SK-N-SH (cell line): ENCODE measurements around the gene C1orf216. TPM values are rescaled to one million over a fixed set of nuclear protein-coding genes. Genes with fewer than 3 reads are reported as not detected.

Experiments
- CTCF ChIA-PET: fragments of 300-600, 350-600 bp; formaldehyde crosslinking; extraction: SDS; loops from one replicate; lab custom pipeline; 2021; lab: Yijun Ruan, JAX
- POLR2A ChIA-PET: fragments of 350-600 bp; sonication (Branson Sonifier 250); formaldehyde crosslinking; extraction: SDS; loops from one replicate; lab custom pipeline; 2020; ENCODE audit warnings: antibody characterized with exemption, inconsistent platforms; lab: Yijun Ruan, JAX
- DNase-seq: peaks from one replicate; pipeline ENCODE4 v3.0.0; 2012
- H2AFZ ChIP-seq: fragments of 200-600 bp; sonication (generic); 2 replicates; pipeline ENCODE4 v1.8.1; 2016; ENCODE audit warnings: antibody characterized with exemption, mild to moderate bottlenecking, low read depth
- H3F3A ChIP-seq: fragments of 200-600 bp; sonication (generic); replicated peaks from 2 replicates; pipeline ENCODE3; 2016; ENCODE audit warnings: antibody characterized with exemption, mild to moderate bottlenecking; ENCODE audit not compliant: insufficient read depth
- H3K27ac ChIP-seq, 2 experiments: fragments of 200-500 bp in 1 of 2; fragments of 200-600 bp in 1 of 2; sonication (Bioruptor generic) in 1 of 2; sonication (generic), shearing (Covaris generic) in 1 of 2; 2 replicates each; pipeline versions ENCODE4 v1.5.1 to v1.6.1; 2014 to 2016; ENCODE audit warnings: low read depth in 2 of 2, inconsistent platforms in 1 of 2, low read length in 1 of 2, mild to moderate bottlenecking in 1 of 2, mixed read lengths in 1 of 2
- H3K27me3 ChIP-seq: fragments of 200-600 bp; sonication (generic), shearing (Covaris generic); 2 replicates; pipeline ENCODE4 v1.6.1; 2016; ENCODE audit warnings: mixed run types; ENCODE audit not compliant: insufficient read depth
- H3K36me3 ChIP-seq, 2 experiments: fragments of 200-500 bp in 1 of 2; fragments of 200-600 bp in 1 of 2; sonication (Bioruptor generic) in 1 of 2; sonication (generic) in 1 of 2; replicated peaks in 1 of 2; 2 replicates each; pipeline versions ENCODE3 to v1.5.1; 2014 to 2016; ENCODE audit warnings: low read length in 1 of 2, mild to moderate bottlenecking in 1 of 2; ENCODE audit not compliant: insufficient read depth in 2 of 2, control insufficient read depth in 1 of 2
- H3K4me1 ChIP-seq, 2 experiments: fragments of 200-500 bp in 1 of 2; fragments of 200-600 bp in 1 of 2; sonication (Bioruptor generic) in 1 of 2; sonication (generic), shearing (Covaris generic) in 1 of 2; 2 replicates each; pipeline versions ENCODE4 v1.5.1 to v1.6.1; 2014 to 2016; ENCODE audit warnings: low read depth in 1 of 2, low read length in 1 of 2, mixed run types in 1 of 2; ENCODE audit not compliant: insufficient read depth in 2 of 2, control insufficient read depth in 1 of 2
- H3K4me2 ChIP-seq: fragments of 200-600 bp; sonication (generic), shearing (Covaris generic); 2 replicates; pipeline ENCODE4 v1.6.1; 2017; ENCODE audit warnings: mixed run types
- H3K4me3 ChIP-seq, 2 experiments: fragments of 200-500 bp in 1 of 2; fragments of 200-600 bp in 1 of 2; sonication (Bioruptor generic) in 1 of 2; sonication (generic), shearing (Covaris generic) in 1 of 2; 2 replicates each; pipeline versions ENCODE4 v1.5.1 to v1.8.1; 2014 to 2016; ENCODE audit warnings: low read depth in 2 of 2, inconsistent platforms in 1 of 2, low read length in 1 of 2, mild to moderate bottlenecking in 1 of 2, mixed read lengths in 1 of 2, moderate library complexity in 1 of 2
- H3K79me2 ChIP-seq: fragments of 200-600 bp; sonication (generic); 2 replicates; pipeline ENCODE4 v1.8.1; 2017; ENCODE audit warnings: mild to moderate bottlenecking; ENCODE audit not compliant: insufficient read depth
- H3K9ac ChIP-seq: fragments of 200-600 bp; sonication (generic); 2 replicates; pipeline ENCODE4 v1.6.1; 2017; ENCODE audit warnings: mixed run types
- H3K9me2 ChIP-seq: fragments of 200-600 bp; sonication (generic); 2 replicates; pipeline ENCODE4 v1.6.1; 2017; ENCODE audit warnings: mixed run types
- H3K9me3 ChIP-seq: fragments of 200-600 bp; sonication (generic); 2 replicates; pipeline ENCODE4 v1.6.1; 2017; ENCODE audit warnings: mixed run types, mild to moderate bottlenecking, moderate library complexity
- H4K20me1 ChIP-seq: fragments of 200-600 bp; sonication (generic); 2 replicates; pipeline ENCODE4 v1.6.1; 2017; ENCODE audit warnings: mild to moderate bottlenecking, mixed run types; ENCODE audit not compliant: insufficient read depth
- CHD2 ChIP-seq: fragments of 150-350 bp; IDR thresholded peaks from 2 replicates; pipeline ENCODE4 v1.6.1; 2018; ENCODE audit warnings: low read length; ENCODE audit not compliant: partially characterized antibody
- EP300 ChIP-seq, 2 experiments: IDR thresholded peaks; 2 replicates each; pipeline versions ENCODE4 v1.4.0 to v1.6.1; 2012; ENCODE audit warnings: borderline replicate concordance in 1 of 2, low read depth in 1 of 2, low read length in 1 of 2
- EZH2phosphoT487 ChIP-seq: fragments of 200-600 bp; sonication (generic); IDR thresholded peaks from 2 replicates; pipeline ENCODE4 v1.6.1; 2017; ENCODE audit warnings: low read depth, mixed run types, mild to moderate bottlenecking, antibody characterized with exemption, moderate library complexity, borderline replicate concordance
- FOXJ3 ChIP-seq: sonication (generic); formaldehyde crosslinking; IDR thresholded peaks from 2 replicates; pipeline ENCODE4 v1.5.1; 2020; ENCODE audit warnings: mild to moderate bottlenecking, missing genetic modification reagents
- GABPA ChIP-seq: IDR thresholded peaks from 2 replicates; pipeline ENCODE4 v1.4.0; 2012; ENCODE audit warnings: low read depth, mild to moderate bottlenecking
- GATA2 ChIP-seq: sonication (generic); formaldehyde crosslinking; IDR thresholded peaks from 2 replicates; pipeline ENCODE4 v1.5.0; 2020; ENCODE audit warnings: mild to moderate bottlenecking, missing genetic modification reagents
- JUND ChIP-seq: IDR thresholded peaks from 2 replicates; pipeline ENCODE4 v1.4.0; 2012
- MEF2A ChIP-seq: IDR thresholded peaks from 2 replicates; pipeline ENCODE4 v1.4.0; 2012; ENCODE audit warnings: low read depth, borderline replicate concordance
- MXI1 ChIP-seq: IDR thresholded peaks from 2 replicates; pipeline ENCODE4 v1.6.1; 2012; ENCODE audit warnings: mild to moderate bottlenecking, low read depth, low read length, improper control_type of control experiment
- NFIC ChIP-seq: IDR thresholded peaks from 2 replicates; pipeline ENCODE4 v1.4.0; 2012; ENCODE audit warnings: borderline replicate concordance
- NRF1 ChIP-seq: IDR thresholded peaks from 2 replicates; pipeline ENCODE4 v1.6.1; 2012; ENCODE audit warnings: low read depth, mild to moderate bottlenecking, low read length
- POLR2AphosphoS5 ChIP-seq: IDR thresholded peaks from 2 replicates; pipeline ENCODE4 v1.6.1; 2012; ENCODE audit warnings: low read depth, low read length
- RAD21 ChIP-seq: IDR thresholded peaks from 2 replicates; pipeline ENCODE4 v1.6.1; 2012; ENCODE audit warnings: mild to moderate bottlenecking, low read length
- RCOR1 ChIP-seq: fragments of 150-350 bp; IDR thresholded peaks from 2 replicates; pipeline ENCODE4 v1.6.1; 2017; ENCODE audit warnings: antibody characterized with exemption, low read length
- RFX5 ChIP-seq: IDR thresholded peaks from 2 replicates; pipeline ENCODE4 v1.6.1; 2012; ENCODE audit warnings: mild to moderate bottlenecking, improper control_type of control experiment, low read length
- RXRA ChIP-seq: IDR thresholded peaks from 2 replicates; pipeline ENCODE4 v1.4.0; 2012; ENCODE audit warnings: low read depth, mild to moderate bottlenecking, borderline replicate concordance
- SIN3A ChIP-seq: IDR thresholded peaks from 2 replicates; pipeline ENCODE4 v1.6.1; 2012; ENCODE audit warnings: low read depth, mild to moderate bottlenecking, low read length, moderate library complexity, borderline replicate concordance
- SMC3 ChIP-seq: IDR thresholded peaks from 2 replicates; pipeline ENCODE4 v1.6.1; 2012; ENCODE audit warnings: low read depth, low read length, improper control_type of control experiment
- WGBS: methylation state at CpG from one replicate; pipeline ENCODE4 v1.1.6; 2017; ENCODE audit warnings: low lambda C conversion rate; 5-methylcytosine and 5-hydroxymethylcytosine counted together
- polyA plus RNA-seq, 3 experiments: library from polyadenylated mRNA; depleted of rRNA; stranded (reverse); fragments of >200 nt; gene quantifications; 2 replicates each; pipeline ENCODE4 v1.2.3, GENCODE V29; 2012
- TF ChIP-seq, protein P1 (sequence below): IDR thresholded peaks from 2 replicates; pipeline ENCODE4 v1.6.1; 2012; ENCODE audit warnings: mild to moderate bottlenecking, low read depth, low read length, moderate library complexity
- TF ChIP-seq, protein P2 (sequence below): IDR thresholded peaks from 2 replicates; pipeline ENCODE4 v1.4.0; 2012; ENCODE audit warnings: low read depth
- TF ChIP-seq, protein P3 (sequence below): IDR thresholded peaks from 2 replicates; pipeline ENCODE4; 2012
- TF ChIP-seq, protein P4 (sequence below): IDR thresholded peaks from 2 replicates; pipeline ENCODE4 v1.4.0; 2012; ENCODE audit warnings: low read depth, borderline replicate concordance
- TF ChIP-seq, protein P5 (sequence below): fragments of 200-600 bp; sonication (generic); IDR thresholded peaks from 2 replicates; pipeline ENCODE4 v1.6.1; 2017; ENCODE audit warnings: antibody characterized with exemption, mild to moderate bottlenecking, moderate library complexity

C1orf216 gene
- polyA plus RNA-seq, 1 of the 3 experiments (the other 2 are of a cell fraction), result 20.0 TPM

DNA sequence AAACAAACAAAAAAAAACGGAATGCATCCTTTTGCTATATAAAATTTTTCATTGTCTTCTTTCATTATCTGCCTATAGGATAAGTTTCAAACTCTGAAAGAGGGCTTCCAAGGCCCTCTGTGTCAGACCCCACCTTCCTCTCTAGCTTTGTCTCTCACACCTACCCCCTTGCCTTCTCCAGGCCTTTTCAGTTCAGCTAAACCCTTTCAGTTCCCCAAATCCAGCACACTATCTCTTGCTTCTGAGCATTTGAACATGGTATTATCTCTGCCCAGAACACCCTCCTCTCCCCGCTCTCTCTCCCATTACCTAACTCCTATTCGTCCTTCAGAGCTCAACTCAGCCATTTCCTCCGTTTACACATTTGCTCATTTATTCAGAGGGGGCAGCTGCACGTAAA lies 35.7 kb downstream of the C1orf216 start:
- Histone ChIP-seq H3F3A (no peaks in the 10 kb centered on the region), H3K36me3 (no peaks in the 10 kb centered on the region), H4K20me1 (no peaks in the 10 kb centered on the region), H3K79me2 (no peaks in the 10 kb centered on the region), H3K27ac (no peak overlapping the region), H2AFZ (no peak overlapping the region), H3K27me3 (no peaks in the 10 kb centered on the region; the same call in 1 of the 2 replicates), H3K9ac (no peak overlapping the region), H3K4me1 (no peaks in the 10 kb centered on the region), H3K9me2 (no peaks in the 10 kb centered on the region), H3K4me2 (no peak overlapping the region), H3K9me3 (no peaks in the 10 kb centered on the region), H3K4me3 (no peak overlapping the region)
- DNase-seq, result no peak
- 55% methylated on average over 5 of the region's 5 CpGs for WGBS
- POLR2A ChIA-PET, result no interaction called here
- CTCF ChIA-PET, result no interaction called here
- TF ChIP-seq, protein P1, sequence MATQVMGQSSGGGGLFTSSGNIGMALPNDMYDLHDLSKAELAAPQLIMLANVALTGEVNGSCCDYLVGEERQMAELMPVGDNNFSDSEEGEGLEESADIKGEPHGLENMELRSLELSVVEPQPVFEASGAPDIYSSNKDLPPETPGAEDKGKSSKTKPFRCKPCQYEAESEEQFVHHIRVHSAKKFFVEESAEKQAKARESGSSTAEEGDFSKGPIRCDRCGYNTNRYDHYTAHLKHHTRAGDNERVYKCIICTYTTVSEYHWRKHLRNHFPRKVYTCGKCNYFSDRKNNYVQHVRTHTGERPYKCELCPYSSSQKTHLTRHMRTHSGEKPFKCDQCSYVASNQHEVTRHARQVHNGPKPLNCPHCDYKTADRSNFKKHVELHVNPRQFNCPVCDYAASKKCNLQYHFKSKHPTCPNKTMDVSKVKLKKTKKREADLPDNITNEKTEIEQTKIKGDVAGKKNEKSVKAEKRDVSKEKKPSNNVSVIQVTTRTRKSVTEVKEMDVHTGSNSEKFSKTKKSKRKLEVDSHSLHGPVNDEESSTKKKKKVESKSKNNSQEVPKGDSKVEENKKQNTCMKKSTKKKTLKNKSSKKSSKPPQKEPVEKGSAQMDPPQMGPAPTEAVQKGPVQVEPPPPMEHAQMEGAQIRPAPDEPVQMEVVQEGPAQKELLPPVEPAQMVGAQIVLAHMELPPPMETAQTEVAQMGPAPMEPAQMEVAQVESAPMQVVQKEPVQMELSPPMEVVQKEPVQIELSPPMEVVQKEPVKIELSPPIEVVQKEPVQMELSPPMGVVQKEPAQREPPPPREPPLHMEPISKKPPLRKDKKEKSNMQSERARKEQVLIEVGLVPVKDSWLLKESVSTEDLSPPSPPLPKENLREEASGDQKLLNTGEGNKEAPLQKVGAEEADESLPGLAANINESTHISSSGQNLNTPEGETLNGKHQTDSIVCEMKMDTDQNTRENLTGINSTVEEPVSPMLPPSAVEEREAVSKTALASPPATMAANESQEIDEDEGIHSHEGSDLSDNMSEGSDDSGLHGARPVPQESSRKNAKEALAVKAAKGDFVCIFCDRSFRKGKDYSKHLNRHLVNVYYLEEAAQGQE, result no peak
- TF ChIP-seq EP300 (IDR thresholded peaks at IDR 0.05; ENCODE audit: borderline replicate concordance in 1 of 2, low read depth in 1 of 2, low read length in 1 of 2), result no peak
- no peak for TF ChIP-seq EZH2phosphoT487

DNA sequence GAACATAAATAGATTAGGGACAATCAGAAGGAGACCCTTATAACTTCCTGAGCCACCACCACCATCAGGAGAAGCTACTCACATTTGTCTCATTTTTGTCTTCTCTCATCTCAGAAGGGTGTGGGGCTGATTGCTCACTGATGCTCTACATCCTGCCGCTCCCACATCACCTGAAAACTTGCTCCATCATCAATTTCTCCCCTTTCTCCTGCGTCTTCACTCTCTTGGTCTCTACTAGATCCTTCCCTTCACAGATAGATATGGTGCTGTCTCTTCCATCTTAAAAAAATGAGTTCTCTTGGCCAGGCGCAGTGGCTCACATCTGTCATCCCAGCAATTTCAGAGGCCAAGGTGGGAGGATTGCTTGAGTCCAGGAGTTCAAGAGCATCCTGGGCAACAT lies 38.4 kb downstream of the C1orf216 start:
- Histone ChIP-seq H3K9me2 (no peaks in the 10 kb centered on the region), H3F3A (no peaks in the 10 kb centered on the region), H3K4me3 (no peak overlapping the region), H3K36me3 (no peaks in the 10 kb centered on the region), H3K27me3 (no peaks in the 10 kb centered on the region; the same call in 1 of the 2 replicates), H3K27ac (no peak overlapping the region), H3K9me3 (no peaks in the 10 kb centered on the region), H3K4me2 (no peak overlapping the region), H3K9ac (no peak overlapping the region), H3K4me1 (no peaks in the 10 kb centered on the region), H2AFZ (no peak overlapping the region), H4K20me1 (no peaks in the 10 kb centered on the region), H3K79me2 (no peaks in the 10 kb centered on the region)
- no peak for DNase-seq
- POLR2A ChIA-PET, result no interaction called here
- CTCF ChIA-PET, result interaction anchor here (1.4 kb wide), 1 partner anchor 11 kb away, joined by 3 read pairs; no protein-coding TSS in a partner anchor
- 63% methylated on average over 3 of the region's 3 CpGs for WGBS
- TF ChIP-seq MXI1, result no peak
- TF ChIP-seq SIN3A, result no peak
- no peak for TF ChIP-seq SMC3
- TF ChIP-seq, protein P2, sequence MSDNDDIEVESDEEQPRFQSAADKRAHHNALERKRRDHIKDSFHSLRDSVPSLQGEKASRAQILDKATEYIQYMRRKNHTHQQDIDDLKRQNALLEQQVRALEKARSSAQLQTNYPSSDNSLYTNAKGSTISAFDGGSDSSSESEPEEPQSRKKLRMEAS, result no peak
- TF ChIP-seq, protein P3, sequence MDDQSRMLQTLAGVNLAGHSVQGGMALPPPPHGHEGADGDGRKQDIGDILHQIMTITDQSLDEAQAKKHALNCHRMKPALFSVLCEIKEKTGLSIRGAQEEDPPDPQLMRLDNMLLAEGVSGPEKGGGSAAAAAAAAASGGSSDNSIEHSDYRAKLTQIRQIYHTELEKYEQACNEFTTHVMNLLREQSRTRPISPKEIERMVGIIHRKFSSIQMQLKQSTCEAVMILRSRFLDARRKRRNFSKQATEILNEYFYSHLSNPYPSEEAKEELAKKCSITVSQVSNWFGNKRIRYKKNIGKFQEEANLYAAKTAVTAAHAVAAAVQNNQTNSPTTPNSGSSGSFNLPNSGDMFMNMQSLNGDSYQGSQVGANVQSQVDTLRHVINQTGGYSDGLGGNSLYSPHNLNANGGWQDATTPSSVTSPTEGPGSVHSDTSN, result no peak
- TF ChIP-seq POLR2AphosphoS5, result no peak
- no peak for TF ChIP-seq MEF2A
- no peak for TF ChIP-seq FOXJ3
- TF ChIP-seq RFX5, result no peak
- TF ChIP-seq, protein P4, sequence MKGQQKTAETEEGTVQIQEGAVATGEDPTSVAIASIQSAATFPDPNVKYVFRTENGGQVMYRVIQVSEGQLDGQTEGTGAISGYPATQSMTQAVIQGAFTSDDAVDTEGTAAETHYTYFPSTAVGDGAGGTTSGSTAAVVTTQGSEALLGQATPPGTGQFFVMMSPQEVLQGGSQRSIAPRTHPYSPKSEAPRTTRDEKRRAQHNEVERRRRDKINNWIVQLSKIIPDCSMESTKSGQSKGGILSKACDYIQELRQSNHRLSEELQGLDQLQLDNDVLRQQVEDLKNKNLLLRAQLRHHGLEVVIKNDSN, result no peak
- no peak for TF ChIP-seq JUND
- TF ChIP-seq, protein P5, sequence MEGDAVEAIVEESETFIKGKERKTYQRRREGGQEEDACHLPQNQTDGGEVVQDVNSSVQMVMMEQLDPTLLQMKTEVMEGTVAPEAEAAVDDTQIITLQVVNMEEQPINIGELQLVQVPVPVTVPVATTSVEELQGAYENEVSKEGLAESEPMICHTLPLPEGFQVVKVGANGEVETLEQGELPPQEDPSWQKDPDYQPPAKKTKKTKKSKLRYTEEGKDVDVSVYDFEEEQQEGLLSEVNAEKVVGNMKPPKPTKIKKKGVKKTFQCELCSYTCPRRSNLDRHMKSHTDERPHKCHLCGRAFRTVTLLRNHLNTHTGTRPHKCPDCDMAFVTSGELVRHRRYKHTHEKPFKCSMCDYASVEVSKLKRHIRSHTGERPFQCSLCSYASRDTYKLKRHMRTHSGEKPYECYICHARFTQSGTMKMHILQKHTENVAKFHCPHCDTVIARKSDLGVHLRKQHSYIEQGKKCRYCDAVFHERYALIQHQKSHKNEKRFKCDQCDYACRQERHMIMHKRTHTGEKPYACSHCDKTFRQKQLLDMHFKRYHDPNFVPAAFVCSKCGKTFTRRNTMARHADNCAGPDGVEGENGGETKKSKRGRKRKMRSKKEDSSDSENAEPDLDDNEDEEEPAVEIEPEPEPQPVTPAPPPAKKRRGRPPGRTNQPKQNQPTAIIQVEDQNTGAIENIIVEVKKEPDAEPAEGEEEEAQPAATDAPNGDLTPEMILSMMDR, result no peak
- TF ChIP-seq NRF1, result no peak
- TF ChIP-seq CHD2, result no peak
- no peak for TF ChIP-seq RXRA
- TF ChIP-seq RAD21, result no peak
- no peak for TF ChIP-seq GABPA
- no peak for TF ChIP-seq GATA2 (CRISPR knock-in tag)
- no peak for TF ChIP-seq RCOR1
- TF ChIP-seq NFIC, result no peak
